ENCODE results near the gene DR1.
"Not testable (repeated sequence)": the region's sequence is repeated elsewhere in the genome, so short reads cannot be mapped to it uniquely, and the experiment has no call there.

DR1 gene

DNA sequence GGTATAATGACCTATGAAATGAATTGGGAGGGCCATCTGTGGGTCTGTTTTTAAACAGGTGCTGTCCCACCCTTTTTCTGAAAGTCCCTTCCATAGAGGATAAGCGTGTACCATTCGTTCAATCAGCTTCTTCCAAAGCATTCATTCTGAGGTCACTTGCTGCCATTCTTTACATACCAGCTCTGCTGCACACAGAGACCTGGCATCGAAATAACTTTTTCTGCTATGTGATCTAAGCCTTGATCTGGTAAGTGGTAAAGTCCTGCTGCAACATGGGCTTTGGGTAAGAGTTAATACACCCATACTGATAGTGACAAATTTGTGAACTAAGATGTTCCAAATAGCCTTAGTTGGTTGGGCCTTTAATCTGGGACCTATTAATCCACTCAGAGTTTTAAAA lies 38.9 kb downstream of the DR1 start:
- WGBS, result 86% methylated on average over 3 of the region's 3 CpGs
- no peak for DNase-seq
- no peak overlapping the region for H4K91ac ChIP-seq (ENCODE audit: low read length)
- H4K8ac ChIP-seq (ENCODE audit: low read length), result no peak overlapping the region
- H3K18ac ChIP-seq (ENCODE audit: low read depth in 1 of 2, low read length in 2 of 2), result no peak overlapping the region
- no peak overlapping the region for H3K23ac ChIP-seq (ENCODE audit: low read length in 2 of 2)
- H3K9me3 ChIP-seq (ENCODE audit: control insufficient read depth, low read length), result peaks cover 22% of the 10 kb centered on the region
- no peak overlapping the region for H3K4me3 ChIP-seq (ENCODE audit: insufficient read depth in 1 of 2, low read depth in 1 of 2, low read length in 2 of 2)
- H2BK5ac ChIP-seq (ENCODE audit: low read depth, low read length, poor library complexity, severe bottlenecking), result no peak overlapping the region
- no peak overlapping the region for H3K4ac ChIP-seq (ENCODE audit: low read depth in 1 of 2, low read length in 2 of 2)
- no peak overlapping the region for H3K9ac ChIP-seq (ENCODE audit: low read length)
- H3K27ac ChIP-seq (ENCODE audit: low read length, poor library complexity, severe bottlenecking), result no peak overlapping the region
- no peaks in the 10 kb centered on the region for H3K36me3 ChIP-seq (ENCODE audit: control insufficient read depth in 1 of 2, insufficient read depth in 2 of 2, low read depth in 1 of 2, low read length in 2 of 2)
- H2AFZ ChIP-seq (ENCODE audit: low read depth, low read length), result no peak overlapping the region
- no peaks in the 10 kb centered on the region for H3K27me3 ChIP-seq (ENCODE audit: control insufficient read depth in 1 of 2, insufficient read depth in 1 of 2, low read length in 2 of 2)
- no peak overlapping the region for H3K14ac ChIP-seq (ENCODE audit: low read length in 2 of 2)
- no peak overlapping the region for H2BK120ac ChIP-seq (ENCODE audit: low read depth, low read length)
- H3K4me1 ChIP-seq (ENCODE audit: control insufficient read depth, insufficient read depth, low read depth, low read length), result no peaks in the 10 kb centered on the region
- H3K79me1 ChIP-seq (replicated peaks; ENCODE audit: low read length, poor library complexity, severe bottlenecking), result no peaks in the 10 kb centered on the region
- H3K4me2 ChIP-seq (ENCODE audit: low read length, poor library complexity, severe bottlenecking), result no peak overlapping the region
- H2BK15ac ChIP-seq (ENCODE audit: low read depth, poor library complexity, severe bottlenecking), result no peak overlapping the region
- H2AK5ac ChIP-seq (ENCODE audit: low read length, severe bottlenecking), result no peak overlapping the region
- no peak overlapping the region for H2BK12ac ChIP-seq (ENCODE audit: low read length in 2 of 2)

DNA sequence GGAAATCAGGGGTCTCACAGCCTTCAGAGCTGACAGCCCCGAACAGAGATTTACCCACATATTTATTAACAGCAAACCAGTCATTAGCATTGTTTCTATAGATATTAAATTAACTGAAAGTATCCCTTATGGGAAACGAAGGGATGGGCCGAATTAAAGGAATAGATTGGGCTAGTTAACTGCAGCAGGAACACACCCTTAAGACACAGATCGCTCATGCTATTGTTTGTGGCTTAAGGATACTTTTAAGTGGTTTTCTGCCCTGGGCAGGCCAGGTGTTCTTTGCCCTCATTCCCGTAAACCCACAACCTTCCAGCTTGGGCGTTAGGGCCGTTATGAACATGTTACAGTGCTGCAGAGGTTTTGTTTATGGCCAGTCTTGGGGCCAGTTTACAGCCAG lies 40.6 kb downstream of the DR1 start:
- H3K4ac ChIP-seq (ENCODE audit: low read depth in 1 of 2, low read length in 2 of 2); H3K18ac ChIP-seq (ENCODE audit: low read depth in 1 of 2, low read length in 2 of 2); DNase-seq; H3K23ac ChIP-seq (ENCODE audit: low read length in 2 of 2); H3K79me1 ChIP-seq (replicated peaks; ENCODE audit: low read length, poor library complexity, severe bottlenecking); H2BK120ac ChIP-seq (ENCODE audit: low read depth, low read length); H3K14ac ChIP-seq (ENCODE audit: low read length in 2 of 2); H4K91ac ChIP-seq (ENCODE audit: low read length); H3K4me2 ChIP-seq (ENCODE audit: low read length, poor library complexity, severe bottlenecking); H2BK12ac ChIP-seq (ENCODE audit: low read length in 2 of 2); H3K9ac ChIP-seq (ENCODE audit: low read length); H2BK15ac ChIP-seq (ENCODE audit: low read depth, poor library complexity, severe bottlenecking); H3K4me3 ChIP-seq (ENCODE audit: insufficient read depth in 1 of 2, low read depth in 1 of 2, low read length in 2 of 2); H4K8ac ChIP-seq (ENCODE audit: low read length); H2AK5ac ChIP-seq (ENCODE audit: low read length, severe bottlenecking); H2BK5ac ChIP-seq (ENCODE audit: low read depth, low read length, poor library complexity, severe bottlenecking); H3K27ac ChIP-seq (ENCODE audit: low read length, poor library complexity, severe bottlenecking); H3K4me1 ChIP-seq (ENCODE audit: control insufficient read depth, insufficient read depth, low read depth, low read length); H3K36me3 ChIP-seq (ENCODE audit: control insufficient read depth in 1 of 2, insufficient read depth in 2 of 2, low read depth in 1 of 2, low read length in 2 of 2); H3K27me3 ChIP-seq (ENCODE audit: control insufficient read depth in 1 of 2, insufficient read depth in 1 of 2, low read length in 2 of 2); H2AFZ ChIP-seq (ENCODE audit: low read depth, low read length): not testable (repeated sequence)
- peaks cover 22% of the 10 kb centered on the region for H3K9me3 ChIP-seq (ENCODE audit: control insufficient read depth, low read length)
- 97% methylated on average over 6 of the region's 7 CpGs for WGBS

GRCh38 chr1:93394514-93394913 lies 48.8 kb downstream of the DR1 start:
- Histone ChIP-seq H2BK120ac (ENCODE audit: low read depth, low read length) (no peak overlapping the region), H2BK12ac (ENCODE audit: low read length in 2 of 2) (no peak overlapping the region), H4K8ac (ENCODE audit: low read length) (no peak overlapping the region), H2AFZ (ENCODE audit: low read depth, low read length) (no peak overlapping the region), H2BK5ac (ENCODE audit: low read depth, low read length, poor library complexity, severe bottlenecking) (no peak overlapping the region), H2AK5ac (ENCODE audit: low read length, severe bottlenecking) (no peak overlapping the region), H4K91ac (ENCODE audit: low read length) (no peak overlapping the region), H3K9me3 (ENCODE audit: control insufficient read depth, low read length) (peaks cover 6% of the 10 kb centered on the region), H3K79me1 (replicated peaks; ENCODE audit: low read length, poor library complexity, severe bottlenecking) (no peaks in the 10 kb centered on the region), H3K18ac (ENCODE audit: low read depth in 1 of 2, low read length in 2 of 2) (no peak overlapping the region), H3K4me3 (ENCODE audit: insufficient read depth in 1 of 2, low read depth in 1 of 2, low read length in 2 of 2) (no peak overlapping the region), H2BK15ac (ENCODE audit: low read depth, poor library complexity, severe bottlenecking) (no peak overlapping the region), H3K4me2 (ENCODE audit: low read length, poor library complexity, severe bottlenecking) (no peak overlapping the region), H3K14ac (ENCODE audit: low read length in 2 of 2) (no peak overlapping the region), H3K27ac (ENCODE audit: low read length, poor library complexity, severe bottlenecking) (no peak overlapping the region), H3K9ac (ENCODE audit: low read length) (no peak overlapping the region), H3K4me1 (ENCODE audit: control insufficient read depth, insufficient read depth, low read depth, low read length) (no peaks in the 10 kb centered on the region), H3K27me3 (ENCODE audit: control insufficient read depth in 1 of 2, insufficient read depth in 1 of 2, low read length in 2 of 2) (no peaks in the 10 kb centered on the region), H3K23ac (ENCODE audit: low read length in 2 of 2) (no peak overlapping the region), H3K36me3 (ENCODE audit: control insufficient read depth in 1 of 2, insufficient read depth in 2 of 2, low read depth in 1 of 2, low read length in 2 of 2) (no peaks in the 10 kb centered on the region), H3K4ac (ENCODE audit: low read depth in 1 of 2, low read length in 2 of 2) (no peak overlapping the region)
- DNase-seq, result no peak
- WGBS, result 100% methylated on average over 2 of the region's 2 CpGs

DNA sequence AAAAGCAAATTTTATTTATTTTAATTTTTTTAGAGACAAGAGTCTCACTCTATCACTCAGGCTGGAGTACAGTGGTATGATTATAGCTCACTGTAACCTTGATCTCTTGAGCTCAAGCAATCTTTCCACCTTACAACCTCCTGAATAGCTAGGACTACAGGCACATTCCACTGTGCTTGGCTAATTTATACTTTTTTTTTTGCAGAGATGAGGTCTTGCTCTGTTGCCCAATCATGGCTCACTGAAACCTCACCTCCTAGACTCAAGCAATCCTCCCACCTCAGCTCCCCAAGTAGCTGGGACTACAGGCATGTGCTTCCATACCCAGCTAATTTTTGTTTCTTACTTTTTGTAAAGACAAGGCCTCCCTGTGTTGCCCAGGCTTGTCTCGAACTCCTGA lies 49.5 kb downstream of the DR1 start:
- Histone ChIP-seq H3K36me3 (ENCODE audit: control insufficient read depth in 1 of 2, insufficient read depth in 2 of 2, low read depth in 1 of 2, low read length in 2 of 2) (no peaks in the 10 kb centered on the region), H3K27ac (ENCODE audit: low read length, poor library complexity, severe bottlenecking) (no peak overlapping the region), H2BK120ac (ENCODE audit: low read depth, low read length) (no peak overlapping the region), H3K9me3 (ENCODE audit: control insufficient read depth, low read length) (peaks cover 6% of the 10 kb centered on the region), H4K8ac (ENCODE audit: low read length) (no peak overlapping the region), H3K27me3 (ENCODE audit: control insufficient read depth in 1 of 2, insufficient read depth in 1 of 2, low read length in 2 of 2) (no peaks in the 10 kb centered on the region), H3K23ac (ENCODE audit: low read length in 2 of 2) (no peak overlapping the region), H4K91ac (ENCODE audit: low read length) (no peak overlapping the region), H2BK12ac (ENCODE audit: low read length in 2 of 2) (no peak overlapping the region), H2BK5ac (ENCODE audit: low read depth, low read length, poor library complexity, severe bottlenecking) (no peak overlapping the region), H3K4me1 (ENCODE audit: control insufficient read depth, insufficient read depth, low read depth, low read length) (no peaks in the 10 kb centered on the region), H3K4me3 (ENCODE audit: insufficient read depth in 1 of 2, low read depth in 1 of 2, low read length in 2 of 2) (no peak overlapping the region), H2AK5ac (ENCODE audit: low read length, severe bottlenecking) (no peak overlapping the region), H2BK15ac (ENCODE audit: low read depth, poor library complexity, severe bottlenecking) (no peak overlapping the region), H3K79me1 (replicated peaks; ENCODE audit: low read length, poor library complexity, severe bottlenecking) (no peaks in the 10 kb centered on the region), H3K14ac (ENCODE audit: low read length in 2 of 2) (no peak overlapping the region), H2AFZ (ENCODE audit: low read depth, low read length) (no peak overlapping the region), H3K4ac (ENCODE audit: low read depth in 1 of 2, low read length in 2 of 2) (no peak overlapping the region), H3K4me2 (ENCODE audit: low read length, poor library complexity, severe bottlenecking) (no peak overlapping the region), H3K18ac (ENCODE audit: low read depth in 1 of 2, low read length in 2 of 2) (no peak overlapping the region), H3K9ac (ENCODE audit: low read length) (no peak overlapping the region)
- 100% methylated on average over 1 of the region's 1 CpG for WGBS
- DNase-seq, result no peak
